T1000 (cell line): ENCODE measurements around the gene STAC.
"Not testable (repeated sequence)": the region's sequence is repeated elsewhere in the genome, so short reads cannot be mapped to it uniquely, and the experiment has no call there.

Source experiments
- DNase-seq: peaks from one replicate; lab custom pipeline; 2025; ENCODE audit warnings: mixed read lengths; lab: John Stamatoyannopoulos, UW

Gene STAC

DNA sequence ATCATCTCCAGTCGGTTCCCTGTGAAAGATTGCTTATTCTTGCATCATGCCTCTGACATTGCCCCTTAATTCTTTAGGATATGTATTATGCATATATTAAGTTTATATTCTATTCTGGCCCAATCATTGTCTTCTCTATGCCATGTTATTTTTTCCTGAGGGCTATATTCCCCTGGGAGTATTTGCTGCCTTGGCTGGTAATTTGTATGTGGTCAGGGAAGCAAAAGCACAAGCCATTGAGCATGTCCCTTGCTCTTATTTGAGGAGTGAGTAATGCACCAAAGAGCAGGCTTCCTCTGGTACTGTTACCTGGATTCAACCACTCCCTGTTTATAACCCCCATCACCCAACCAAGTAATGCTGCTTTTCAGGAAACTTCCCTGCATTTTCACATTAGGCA lies 36.3 kb downstream of the STAC start:
- no peak for DNase-seq

DNA sequence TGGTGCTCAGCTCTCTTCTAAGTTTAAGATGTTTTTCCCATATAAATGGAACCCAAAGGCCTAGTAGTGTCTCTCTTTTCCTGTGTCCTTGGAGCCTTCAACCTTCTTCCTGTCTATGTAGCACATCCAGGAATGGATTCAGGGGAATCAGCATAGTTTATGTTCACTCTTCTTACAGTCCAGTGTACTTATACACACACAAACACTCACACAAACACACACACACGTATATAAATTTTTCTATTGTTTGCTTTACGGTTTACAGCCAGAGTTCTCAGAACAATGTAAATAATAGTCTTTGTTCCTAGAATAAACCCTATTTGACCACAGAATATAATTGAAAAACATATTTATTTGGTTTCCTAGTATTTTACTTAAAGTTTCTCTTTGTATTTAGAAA lies 36.9 kb downstream of the STAC start:
- no peak for DNase-seq

DNA sequence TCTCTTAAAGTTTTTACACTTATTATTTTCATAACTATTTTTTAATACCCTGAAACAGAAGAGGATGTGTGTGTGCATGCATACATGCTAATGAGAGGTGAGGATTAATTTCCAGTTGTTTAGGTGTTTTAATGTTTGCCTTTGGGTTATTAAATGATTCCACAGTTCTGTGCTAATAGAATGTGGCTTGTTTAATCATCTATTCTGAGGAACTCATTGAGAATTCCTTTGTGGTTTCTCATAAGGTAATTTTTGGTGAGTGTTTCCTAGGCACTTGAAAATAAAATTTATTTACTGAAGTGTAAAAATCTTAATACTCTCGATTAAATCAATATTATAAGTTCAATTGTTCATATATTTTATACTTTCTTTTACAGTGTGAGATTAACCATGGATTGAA lies 38.0 kb downstream of the STAC start:
- DNase-seq, result no peak

DNA sequence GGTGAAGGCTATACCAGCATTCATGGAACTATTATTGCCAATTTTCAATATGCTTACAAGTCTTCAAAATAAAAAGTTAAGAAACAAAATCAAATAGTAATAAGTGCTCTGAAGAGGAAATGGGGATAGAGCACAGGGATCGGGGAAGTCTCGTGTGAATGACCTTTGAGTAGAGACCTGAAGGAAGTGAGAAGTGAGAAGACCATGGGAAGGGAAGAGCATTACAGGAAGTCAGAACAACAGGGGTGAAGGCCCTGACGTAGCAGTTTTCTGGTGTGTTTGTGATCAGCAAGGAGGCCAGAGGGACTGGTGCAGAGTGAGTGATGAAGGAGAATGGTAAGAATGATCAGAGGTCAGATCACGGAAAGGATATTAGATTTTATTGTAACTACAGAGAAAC lies 48.1 kb downstream of the STAC start:
- DNase-seq, result no peak

- no peak for DNase-seq
Measured at GRCh38 chr3:36429986-36430485, 49.7 kb downstream of the STAC start.

DNA sequence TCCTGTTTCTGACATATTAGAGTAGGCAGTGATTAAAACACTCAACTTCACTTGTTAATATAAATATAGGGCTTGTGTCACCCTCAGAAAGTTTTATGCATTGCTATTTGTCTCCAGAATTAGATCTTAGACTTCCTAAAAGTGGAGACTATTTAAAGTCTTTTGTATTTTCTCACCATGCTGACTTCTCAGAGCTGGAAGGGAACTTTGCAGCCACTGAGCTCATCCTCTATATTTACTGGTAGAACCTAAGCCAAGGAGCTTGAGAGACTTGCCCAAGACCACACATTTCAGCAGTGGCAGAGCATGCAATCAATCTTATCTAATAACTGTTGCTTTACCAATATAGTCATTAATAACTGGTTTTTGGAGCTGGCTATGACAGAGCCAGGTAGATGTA lies 53.2 kb downstream of the STAC start:
- DNase-seq, result no peak

DNA sequence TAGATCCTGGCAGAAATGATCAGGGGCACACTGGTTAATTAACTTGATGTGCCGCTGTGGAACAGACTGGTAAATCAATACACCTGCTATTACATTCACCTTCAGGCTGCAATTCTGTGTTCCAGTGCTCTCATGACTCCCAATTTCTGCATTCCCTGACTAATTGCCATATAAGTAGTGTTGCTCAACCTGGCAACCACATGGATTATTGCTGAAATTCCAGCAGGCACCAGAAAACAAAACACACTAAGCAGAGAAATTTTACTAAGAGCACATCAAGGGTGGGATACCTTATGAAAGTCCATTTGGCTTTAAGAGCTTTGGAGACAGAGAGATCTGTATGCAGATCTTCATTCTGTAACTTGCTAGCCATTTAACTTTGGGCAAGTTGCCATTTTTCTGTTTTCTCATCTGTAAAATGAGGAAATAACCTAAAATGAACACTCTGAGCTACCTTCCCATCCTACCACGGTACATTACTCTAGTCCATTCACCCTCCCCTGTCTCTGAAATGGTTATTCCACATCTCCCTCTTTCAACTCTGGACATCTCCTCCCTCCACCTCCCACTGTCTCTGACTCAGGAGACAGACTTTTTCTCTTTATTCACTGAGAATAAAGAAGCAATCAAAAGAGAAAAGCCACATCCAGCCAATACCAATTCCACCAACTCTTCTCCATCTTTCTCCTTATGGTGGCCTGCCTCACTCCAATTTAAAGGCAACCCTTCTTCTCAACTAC lies 54.6 kb downstream of the STAC start:
- DNase-seq, result no peak

DNA sequence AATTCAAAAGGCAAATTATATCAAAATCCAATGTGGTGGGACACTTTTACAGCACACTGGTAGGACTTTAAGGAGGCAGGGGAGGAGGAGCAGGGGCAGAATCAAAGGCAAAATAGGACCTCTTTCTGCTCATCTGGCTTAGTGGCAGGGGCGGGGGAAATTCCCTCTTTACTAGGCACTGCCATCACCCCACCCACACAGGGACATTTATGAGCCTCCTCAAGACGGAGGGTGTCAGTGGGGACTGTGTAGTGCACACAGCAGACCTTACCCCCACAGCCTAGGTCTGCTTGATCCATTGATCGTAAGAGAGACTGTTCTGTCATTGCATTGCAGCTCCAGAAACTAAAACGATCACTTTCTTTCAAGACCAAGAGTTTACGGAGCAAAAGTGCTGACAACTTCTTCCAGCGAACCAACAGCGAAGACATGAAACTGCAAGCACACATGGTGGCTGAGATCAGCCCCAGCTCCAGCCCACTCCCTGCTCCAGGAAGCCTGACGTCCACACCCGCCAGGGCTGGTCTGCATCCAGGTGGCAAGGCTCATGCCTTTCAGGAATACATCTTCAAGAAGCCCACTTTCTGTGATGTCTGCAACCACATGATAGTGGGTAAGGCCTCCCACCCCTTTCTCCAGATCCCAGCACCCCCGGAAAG lies 62.9 kb downstream of the STAC start:
- DNase-seq, result no peak

GRCh38 chr3:36444909-36445308 lies 64.6 kb downstream of the STAC start:
- no peak for DNase-seq

- DNase-seq, result no peak
Measured at GRCh38 chr3:36446276-36446675, 66.0 kb downstream of the STAC start.

- no peak for DNase-seq
Measured at GRCh38 chr3:36447061-36447460, 66.8 kb downstream of the STAC start.

DNA sequence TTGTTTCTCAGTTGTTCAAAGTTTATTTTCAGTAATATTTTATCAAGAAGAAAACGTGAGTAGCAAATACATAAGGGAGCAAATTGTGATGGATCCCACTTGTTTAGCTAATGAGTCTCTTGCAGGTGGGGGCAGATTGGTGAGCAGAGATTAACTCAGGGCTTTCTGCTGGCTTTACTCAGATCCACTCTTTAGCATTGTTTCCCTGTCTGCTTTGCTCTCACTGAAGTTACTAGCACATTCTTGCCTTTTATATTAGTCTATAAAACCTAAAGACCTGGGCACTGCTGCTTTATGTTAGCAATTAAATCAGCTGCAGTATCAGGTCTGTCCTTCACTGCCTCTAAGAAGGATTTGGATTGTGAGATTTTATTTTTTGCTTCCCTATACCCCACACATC lies 71.5 kb downstream of the STAC start:
- no peak for DNase-seq

DNA sequence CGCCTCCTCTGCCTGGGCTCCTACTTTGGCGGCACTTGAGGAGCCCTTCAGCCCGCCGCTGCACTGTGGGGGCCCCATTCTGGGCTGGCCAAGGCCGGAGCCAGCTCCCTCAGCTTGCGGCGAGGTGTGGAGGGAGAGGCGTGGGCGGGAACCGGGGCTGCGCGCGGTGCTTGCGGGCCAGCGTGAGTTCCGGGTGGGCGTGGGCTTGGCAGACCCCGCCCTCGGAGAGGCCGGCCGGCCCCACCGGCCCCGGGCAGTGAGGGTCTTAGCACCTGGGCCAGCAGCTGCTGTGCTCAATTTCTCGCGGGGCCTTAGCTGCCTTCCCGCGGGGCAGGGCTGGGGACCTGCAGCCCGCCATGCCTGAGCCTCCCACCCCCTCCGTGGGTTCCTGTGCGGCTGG lies 72.9 kb downstream of the STAC start:
- DNase-seq, result not testable (repeated sequence)

DNA sequence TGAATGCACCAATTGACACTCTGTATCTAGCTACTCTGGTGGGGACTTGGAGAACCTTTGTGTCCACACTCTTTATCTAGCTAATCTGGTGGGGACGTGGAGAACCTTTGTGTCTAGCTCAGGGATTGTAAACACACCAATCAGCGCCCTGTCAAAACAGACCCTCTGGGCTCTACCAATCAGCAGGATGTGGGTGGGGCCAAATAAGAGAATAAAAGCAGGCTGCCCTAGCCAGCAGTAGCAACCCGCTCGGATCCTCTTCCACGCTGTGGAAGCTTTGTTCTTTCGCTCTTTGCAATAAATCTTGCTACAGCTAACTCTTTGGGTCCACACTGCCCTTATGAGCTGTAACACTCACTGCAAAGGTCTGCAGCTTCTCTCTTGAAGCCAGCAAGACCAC lies 73.6 kb downstream of the STAC start:
- not testable (repeated sequence) for DNase-seq

- DNase-seq, result no peak
Measured at GRCh38 chr3:36455406-36455805, 75.1 kb downstream of the STAC start.

DNA sequence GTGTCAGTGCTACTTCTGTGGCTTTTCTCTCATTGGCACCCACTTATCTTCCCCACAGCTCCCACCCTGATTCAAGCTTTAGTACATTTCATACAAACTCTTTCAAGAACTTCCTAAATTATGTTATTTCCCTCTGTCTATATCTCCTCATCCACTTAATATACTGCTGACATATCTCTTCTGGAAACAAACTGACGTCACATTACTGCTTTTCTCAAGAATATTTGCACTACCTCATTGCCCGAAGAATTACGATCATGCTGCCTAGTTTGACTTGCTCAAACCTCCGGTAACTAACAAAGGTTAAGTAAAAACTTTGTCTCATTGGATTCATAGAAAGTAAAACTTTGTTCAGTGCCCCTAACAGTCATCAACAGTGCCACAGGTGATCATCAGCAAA lies 76.5 kb downstream of the STAC start:
- DNase-seq, result no peak

DNA sequence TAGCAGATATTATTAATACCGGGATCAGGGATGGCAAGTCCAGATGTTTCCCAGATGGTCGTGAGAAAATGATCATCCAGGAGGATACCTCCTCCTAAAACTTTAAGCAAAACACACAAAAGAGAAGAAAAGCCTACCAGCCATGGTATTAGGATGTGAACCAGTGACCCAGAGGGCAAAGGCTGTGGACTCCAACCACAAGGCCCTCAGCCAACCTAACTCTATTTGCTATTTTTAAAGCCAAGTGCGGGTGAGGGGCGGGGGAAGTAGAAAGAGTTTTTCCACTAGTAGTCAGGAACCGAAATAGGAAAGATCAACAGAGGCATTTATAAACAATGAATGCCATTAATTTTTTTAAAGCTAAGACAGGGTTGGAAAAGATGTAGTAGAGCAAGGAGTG lies 77.4 kb downstream of the STAC start:
- no peak for DNase-seq

DNA sequence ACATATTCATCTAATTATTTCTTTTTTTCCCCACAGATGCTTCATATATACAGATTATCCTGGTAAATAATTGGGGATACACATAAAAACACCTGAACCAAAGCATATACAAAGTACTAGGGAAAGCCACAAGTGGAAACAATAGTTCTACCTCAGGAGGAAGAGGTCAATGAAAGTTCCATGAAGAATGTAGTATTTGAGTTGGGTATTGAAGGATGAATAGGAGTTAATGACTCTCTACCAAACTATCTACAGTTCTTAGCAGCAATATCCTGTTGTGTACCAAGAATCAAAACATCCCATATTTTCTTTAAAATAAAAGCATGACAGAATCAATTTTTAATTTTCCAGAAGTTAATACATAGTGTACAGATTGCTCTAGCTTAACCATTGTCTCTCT lies 78.9 kb downstream of the STAC start:
- DNase-seq, result no peak

DNA sequence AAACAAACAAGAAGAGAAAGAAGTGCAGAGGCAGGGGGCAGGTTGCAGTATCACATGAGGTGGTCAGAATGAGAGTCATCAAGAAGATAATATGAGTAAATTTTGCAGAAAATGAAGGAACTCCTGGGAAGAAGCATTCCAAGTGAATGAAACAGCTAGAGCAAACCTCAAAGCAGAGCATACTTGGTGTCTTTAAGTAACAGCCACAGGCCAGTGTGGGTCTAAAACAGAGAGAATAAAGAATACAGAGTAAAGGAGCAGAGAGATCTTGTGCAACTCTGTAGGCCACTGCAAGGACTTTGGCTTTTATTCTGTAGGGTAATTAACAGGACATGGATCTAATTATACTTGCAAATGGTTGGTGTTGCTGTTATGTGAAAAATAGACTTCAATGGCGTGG lies 81.3 kb downstream of the STAC start:
- no peak for DNase-seq

DNA sequence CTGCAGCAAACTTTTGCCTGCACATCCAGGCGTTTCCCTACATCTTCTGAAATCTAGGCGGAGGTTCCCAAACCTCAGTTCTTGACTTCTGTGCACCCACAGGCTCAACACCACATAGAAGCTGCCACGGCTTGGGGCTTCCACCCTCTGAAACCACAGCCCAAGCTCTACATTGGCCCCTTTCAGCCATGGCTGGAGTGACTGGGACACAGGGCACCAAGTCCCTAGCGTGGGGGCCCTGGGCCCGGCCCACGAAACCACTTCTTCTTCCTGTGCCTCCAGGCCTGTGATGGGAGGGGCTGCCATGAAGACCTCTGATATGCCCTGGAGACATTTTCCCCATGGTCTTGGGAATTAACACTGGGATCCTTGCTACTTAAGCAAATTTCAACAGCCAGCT lies 91.7 kb downstream of the STAC start:
- DNase-seq, result not testable (repeated sequence)

GRCh38 chr3:36475558-36475957 lies 95.3 kb downstream of the STAC start:
- DNase-seq, result no peak

DNA sequence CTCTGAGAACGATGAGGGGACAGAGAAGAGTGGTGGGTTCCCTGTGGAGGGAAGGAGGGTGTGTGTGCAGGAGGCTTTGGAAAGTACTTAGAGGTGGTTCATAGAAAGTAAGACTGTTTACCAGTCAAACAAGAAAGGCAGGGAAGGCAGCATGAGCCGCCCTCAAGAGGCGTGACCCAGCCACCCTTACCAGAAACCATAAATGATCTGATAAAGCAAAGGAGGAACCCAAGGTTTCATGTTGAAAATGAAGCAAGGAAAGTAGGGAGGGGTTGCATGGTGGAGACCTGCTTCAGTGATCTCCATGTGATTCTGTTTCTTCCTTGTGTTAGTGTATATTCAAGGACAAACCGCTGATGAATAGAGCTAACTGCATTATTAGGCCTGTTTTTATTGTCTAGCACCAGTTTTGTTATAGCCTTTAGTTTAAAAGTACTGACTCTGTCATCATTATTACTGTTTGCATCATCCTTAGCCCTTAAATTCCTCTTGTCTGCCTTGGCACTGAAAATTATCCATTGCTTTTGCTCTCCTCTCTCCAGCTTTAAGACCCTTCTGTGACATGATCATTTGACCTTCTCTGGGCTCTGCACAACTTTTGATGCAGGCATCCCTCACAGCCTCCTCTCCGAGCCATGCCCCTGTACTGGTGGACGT lies 96.1 kb downstream of the STAC start:
- DNase-seq, result no peak

DNA sequence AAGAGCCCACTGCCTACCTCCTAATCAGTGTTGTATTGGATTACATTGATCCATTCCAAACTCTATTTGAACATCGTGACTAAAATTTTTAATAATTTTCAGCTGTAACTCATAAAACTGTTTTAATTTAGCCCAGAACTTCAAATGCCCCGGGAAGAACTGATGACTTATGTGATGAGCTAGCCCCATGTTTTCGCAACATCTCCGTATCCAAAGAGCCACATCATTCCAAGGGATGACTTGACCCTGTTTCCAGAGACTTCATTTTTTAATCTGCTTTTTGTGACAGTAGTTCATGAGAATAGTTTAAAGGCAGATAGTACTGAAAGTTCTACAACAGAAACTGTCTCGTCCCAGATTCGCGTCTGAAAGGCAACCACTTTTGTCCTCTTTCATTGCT lies 97.4 kb downstream of the STAC start:
- DNase-seq, result peak; percentile 27
